Measurements from ENCODE around the gene RIMKLB. TPM values are rescaled to one million over a fixed set of nuclear protein-coding genes. Genes with fewer than 3 reads are reported as not detected.

The RIMKLB gene
- total RNA-seq, 1 donor from 2014 or later, result 42.6 TPM

DNA sequence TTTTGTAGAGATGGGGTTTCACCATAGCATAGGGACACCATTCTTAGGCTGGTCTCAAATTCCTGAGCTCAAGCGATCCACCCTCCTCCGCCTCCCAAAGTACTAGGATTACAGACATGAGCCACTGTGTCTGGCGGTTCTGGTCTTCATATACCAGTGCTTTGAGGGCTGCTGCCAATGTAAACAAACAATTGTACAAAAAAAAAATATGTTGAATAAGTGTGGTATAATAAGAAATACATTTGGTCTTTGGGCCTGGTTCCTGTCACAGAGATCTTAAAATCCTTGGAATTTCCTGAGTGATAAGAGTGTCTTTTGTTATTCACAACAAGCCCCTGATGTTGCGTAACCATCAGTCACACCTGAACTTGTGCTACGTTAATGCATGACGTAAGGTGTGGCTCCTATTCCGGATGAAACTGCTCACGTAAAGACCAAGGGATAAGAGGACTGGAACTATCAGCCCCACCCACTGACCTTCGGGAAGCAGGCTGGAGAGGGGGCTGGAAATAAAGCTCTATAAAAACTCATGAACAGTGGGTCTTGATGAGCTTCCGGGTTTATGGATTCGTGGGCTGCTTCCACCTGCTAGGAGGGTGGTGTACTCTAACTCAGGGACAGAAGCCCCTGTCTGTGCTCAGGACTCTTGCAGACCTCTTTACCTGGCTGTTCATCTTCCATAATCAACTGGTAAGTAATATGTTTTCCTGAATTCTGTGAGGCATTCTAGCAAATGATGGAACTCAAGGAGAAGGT, 16.5 kb upstream of the RIMKLB start:
- no peaks in the 10 kb centered on the region for H3K36me3 ChIP-seq (ENCODE audit: control insufficient read depth, insufficient read depth, low read length)
- FAIRE-seq (no peak), DNase-seq (ENCODE audit: low read depth) (peak; percentile 97)
- no peak for TF ChIP-seq CTCF (IDR thresholded peaks at IDR 0.05; ENCODE audit: insufficient read depth, low read length, severe bottlenecking)
- H3K4me3 ChIP-seq (ENCODE audit: low read depth, low read length), result peak overlapping the region; percentile 37
- H3K27me3 ChIP-seq (ENCODE audit: control insufficient read depth, insufficient read depth, low read length), result no peaks in the 10 kb centered on the region

DNA sequence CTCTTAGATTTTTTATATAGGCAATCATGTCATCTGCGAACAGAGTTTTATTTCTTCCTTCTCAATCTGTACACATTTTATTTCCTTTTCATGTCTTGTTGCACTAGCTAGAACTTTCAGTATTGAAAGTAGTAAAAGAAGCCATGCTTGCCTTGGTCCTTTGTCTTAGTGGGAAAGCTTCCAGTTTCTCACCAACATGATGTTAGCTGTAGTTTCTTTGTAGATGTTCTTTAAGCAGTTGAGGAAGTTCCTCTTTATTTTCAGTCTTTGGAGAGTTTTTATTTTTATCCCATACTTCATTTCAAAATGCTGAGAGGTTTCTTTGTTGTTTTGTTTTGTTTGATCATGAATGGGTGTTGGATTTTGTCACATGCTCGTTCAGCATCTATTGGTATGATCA, 12.7 kb upstream of the RIMKLB start:
- Histone ChIP-seq H3K36me3 (ENCODE audit: control insufficient read depth, insufficient read depth, low read length) (no peaks in the 10 kb centered on the region), H3K4me3 (ENCODE audit: low read depth, low read length) (no peak overlapping the region), H3K27me3 (ENCODE audit: control insufficient read depth, insufficient read depth, low read length) (no peaks in the 10 kb centered on the region)
- TF ChIP-seq CTCF (IDR thresholded peaks at IDR 0.05; ENCODE audit: insufficient read depth, low read length, severe bottlenecking), result no peak
- no peak for FAIRE-seq
- DNase-seq (ENCODE audit: low read depth), result no peak

DNA sequence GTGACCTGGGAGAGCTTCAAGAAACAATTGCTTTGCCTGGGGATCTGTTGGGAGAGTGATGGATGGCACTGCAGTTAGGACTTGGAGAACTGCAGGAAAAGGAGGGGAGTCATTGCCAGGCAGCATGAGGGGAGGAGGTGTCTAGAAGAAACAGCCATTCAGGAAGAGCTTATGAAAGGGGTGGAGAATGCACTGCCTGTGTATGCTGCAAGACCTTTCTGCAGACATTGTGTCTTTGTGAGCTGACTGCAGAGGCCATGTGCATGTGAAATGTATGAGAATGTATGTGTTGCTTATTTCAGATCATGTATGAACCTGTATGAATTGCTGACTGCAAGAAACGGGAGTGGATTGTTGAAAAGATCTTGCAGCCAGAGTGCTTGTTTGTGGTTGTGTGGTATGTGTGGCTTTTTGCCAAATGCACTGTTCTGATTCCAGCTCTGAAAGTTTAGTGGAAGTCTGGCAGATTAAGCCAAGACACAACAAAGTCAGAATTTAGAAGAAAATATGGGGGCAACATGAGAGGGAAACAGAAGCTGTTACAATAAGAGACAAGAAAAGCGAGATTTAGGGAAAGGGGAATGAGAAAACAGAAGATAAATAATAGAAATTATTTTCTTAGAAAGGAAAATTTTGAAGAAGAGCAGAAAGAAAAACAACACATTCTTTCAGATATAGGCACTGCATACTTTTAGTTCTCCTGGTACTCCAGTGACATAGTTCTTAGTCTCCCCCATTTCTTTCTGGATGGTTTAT, 9.8 kb upstream of the RIMKLB start:
- DNase-seq (ENCODE audit: low read depth), result peak; percentile 84

GRCh38 chr12:8689681-8690080, 8.1 kb upstream of the RIMKLB start:
- Histone ChIP-seq H3K36me3 (ENCODE audit: control insufficient read depth, insufficient read depth, low read length) (no peaks in the 10 kb centered on the region), H3K4me3 (ENCODE audit: low read depth, low read length) (no peak overlapping the region), H3K27me3 (ENCODE audit: control insufficient read depth, insufficient read depth, low read length) (no peaks in the 10 kb centered on the region)
- FAIRE-seq, result no peak
- DNase-seq (ENCODE audit: low read depth), result no peak
- no peak for TF ChIP-seq CTCF (IDR thresholded peaks at IDR 0.05; ENCODE audit: insufficient read depth, low read length, severe bottlenecking)

More for the DNA sequence above, 9.8 kb upstream of the RIMKLB start:
- peak; percentile 80 for FAIRE-seq
- H3K4me3 ChIP-seq (ENCODE audit: low read depth, low read length), result no peak overlapping the region
- no peak for TF ChIP-seq CTCF (IDR thresholded peaks at IDR 0.05; ENCODE audit: insufficient read depth, low read length, severe bottlenecking)
- no peaks in the 10 kb centered on the region for H3K36me3 ChIP-seq (ENCODE audit: control insufficient read depth, insufficient read depth, low read length)
- no peaks in the 10 kb centered on the region for H3K27me3 ChIP-seq (ENCODE audit: control insufficient read depth, insufficient read depth, low read length)

DNA sequence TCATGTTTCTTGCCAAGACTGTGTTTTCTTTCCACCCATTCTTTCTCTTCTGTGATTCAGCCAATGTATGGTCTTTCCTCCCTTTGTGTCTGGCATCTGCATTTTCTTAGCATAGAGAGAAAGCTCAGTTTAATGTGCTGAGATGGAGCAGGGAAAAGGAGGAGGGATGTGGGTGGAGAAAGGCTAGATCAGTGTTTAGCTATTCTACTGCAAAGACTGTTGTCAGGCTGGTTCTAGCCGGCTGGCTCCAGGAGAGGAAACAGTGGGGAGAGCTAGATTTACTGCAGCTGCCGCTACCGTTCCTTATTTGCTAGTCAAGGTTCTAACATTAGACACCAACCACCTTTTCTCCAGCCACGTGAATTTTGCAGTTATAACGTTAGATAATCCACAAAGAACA, 5.2 kb upstream of the RIMKLB start:
- Histone ChIP-seq H3K27me3 (ENCODE audit: control insufficient read depth, insufficient read depth, low read length) (no peaks in the 10 kb centered on the region), H3K4me3 (ENCODE audit: low read depth, low read length) (no peak overlapping the region), H3K36me3 (ENCODE audit: control insufficient read depth, insufficient read depth, low read length) (no peaks in the 10 kb centered on the region)
- FAIRE-seq (no peak), DNase-seq (ENCODE audit: low read depth) (peak; percentile 58)
- no peak for TF ChIP-seq CTCF (IDR thresholded peaks at IDR 0.05; ENCODE audit: insufficient read depth, low read length, severe bottlenecking)
